Psoas muscle (tissue), 8 donors: ENCODE results near the gene UGT3A2. TPM values are rescaled to one million over a fixed set of nuclear protein-coding genes. Genes with fewer than 3 reads are reported as not detected.
"Not testable (repeated sequence)": the region's sequence is repeated elsewhere in the genome, so short reads cannot be mapped to it uniquely, and the experiment has no call there.

Experiments
- ATAC-seq, 4 donors: fragments of 200-7000 bp; cut with Tn5 transposase; one replicate each; pipeline ENCODE4 v1.9.1; 2020; ENCODE audit warnings: moderate library complexity in 3 of 4, mild to moderate bottlenecking in 2 of 4
- DNase-seq, 2 donors: peaks; one replicate each; pipeline ENCODE4 v3.0.0-alpha.2; 2020
- H3K27ac ChIP-seq: fragments of 200-600 bp; one replicate; pipeline ENCODE4 v1.8.0; 2022
- H3K27me3 ChIP-seq, 3 donors: fragments of 200-600 bp in 1 of 3; one replicate each; pipeline versions ENCODE4 v1.6.1 to v1.8.0; 2013 to 2022; ENCODE audit warnings: low read length in 2 of 3, mild to moderate bottlenecking in 2 of 3, moderate library complexity in 1 of 3; ENCODE audit not compliant: insufficient read depth in 3 of 3
- H3K36me3 ChIP-seq, 2 donors: fragments of 200-600 bp in 1 of 2; one replicate each; pipeline versions ENCODE4 v1.6.1 to v1.8.0; 2013 to 2022; ENCODE audit warnings: low read depth in 1 of 2, mild to moderate bottlenecking in 1 of 2, moderate library complexity in 1 of 2; ENCODE audit not compliant: insufficient read depth in 1 of 2
- H3K4me1 ChIP-seq: fragments of 200-600 bp; one replicate; pipeline ENCODE4 v1.8.0; 2022
- H3K4me3 ChIP-seq: fragments of 200-600 bp; one replicate; pipeline ENCODE4 v1.8.0; 2022; ENCODE audit warnings: mild to moderate bottlenecking
- H3K9me3 ChIP-seq: fragments of 200-600 bp; one replicate; pipeline ENCODE4 v1.8.0; 2022
- WGBS, 3 donors: extraction: QIAGEN DNeasy Blood & Tissue Kit; methylation state at CpG; one replicate each; pipeline versions ENCODE4 v1.1.6 to v1.1.7; 2013; 5-methylcytosine and 5-hydroxymethylcytosine counted together
- intact Hi-C, 2 donors: fragments of 100-400 bp; cut with DNase I; formaldehyde crosslinking; loops; one replicate each; pipeline versions ENCODE4 v1.11.0 to v1.14.2; 2022
- polyA plus RNA-seq, 3 donors: library from polyadenylated mRNA; stranded (reverse); fragments of 200-250 nt; gene quantifications; one replicate each; pipeline ENCODE4 v1.2.3, GENCODE V29; 2013
- total RNA-seq, 4 donors: library from RNA; stranded (reverse); fragmentation: NEBNext Ultra II Directional in 2 of 4; extraction: Animal tissue kit (Norgen Biotek cat#: 25700) in 2 of 4; gene quantifications; one replicate each; pipeline versions ENCODE4 v1.2.1 to v1.2.4, GENCODE V29; 2021 to 2023
- TF ChIP-seq, protein P1 (sequence below): fragments of 200-600 bp; IDR thresholded peaks from one replicate; pipeline ENCODE4 v1.8.0; 2022; ENCODE audit warnings: antibody characterized with exemption
- donor health status: healthy with polysubstance abuse.
- donor health status: DM: no; HTN: no; CAD: no; lungs with moderate emphysema.
- donor health status: Bipolar disorder and iron deficiency.
- donor health status: healthy.
- donor health status: DM: yes; HTN: yes; CAD: no.
- donor health status: DM: no; HTN: no; CAD: no.
- donor health status: DM: no; HTN: no; CAD: no.
- donor health status: DM: yes; HTN: yes; CAD: no.

Gene UGT3A2
- total and polyA plus RNA-seq, 7 donors, result not detected

DNA sequence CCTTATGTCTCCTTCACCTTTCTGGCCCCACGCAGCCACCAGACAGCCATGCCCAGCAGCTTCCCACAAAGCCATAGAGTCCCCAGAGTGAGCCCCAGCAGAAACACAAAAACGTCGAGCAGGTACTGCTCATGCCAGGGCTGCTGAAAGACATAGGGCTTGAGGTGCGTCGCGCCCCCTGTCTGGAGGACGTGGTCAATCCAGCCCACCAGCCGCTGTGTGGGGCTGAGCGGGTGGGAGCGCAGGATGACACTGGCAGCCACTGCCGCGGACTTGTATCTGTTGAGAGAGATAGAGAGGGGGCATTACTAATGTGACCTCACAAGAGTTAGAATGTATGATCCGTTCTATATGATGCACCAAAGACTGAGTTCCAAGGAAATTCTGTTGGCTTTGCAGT lies 31.0 kb downstream of the UGT3A2 start:
- TF ChIP-seq, protein P1, sequence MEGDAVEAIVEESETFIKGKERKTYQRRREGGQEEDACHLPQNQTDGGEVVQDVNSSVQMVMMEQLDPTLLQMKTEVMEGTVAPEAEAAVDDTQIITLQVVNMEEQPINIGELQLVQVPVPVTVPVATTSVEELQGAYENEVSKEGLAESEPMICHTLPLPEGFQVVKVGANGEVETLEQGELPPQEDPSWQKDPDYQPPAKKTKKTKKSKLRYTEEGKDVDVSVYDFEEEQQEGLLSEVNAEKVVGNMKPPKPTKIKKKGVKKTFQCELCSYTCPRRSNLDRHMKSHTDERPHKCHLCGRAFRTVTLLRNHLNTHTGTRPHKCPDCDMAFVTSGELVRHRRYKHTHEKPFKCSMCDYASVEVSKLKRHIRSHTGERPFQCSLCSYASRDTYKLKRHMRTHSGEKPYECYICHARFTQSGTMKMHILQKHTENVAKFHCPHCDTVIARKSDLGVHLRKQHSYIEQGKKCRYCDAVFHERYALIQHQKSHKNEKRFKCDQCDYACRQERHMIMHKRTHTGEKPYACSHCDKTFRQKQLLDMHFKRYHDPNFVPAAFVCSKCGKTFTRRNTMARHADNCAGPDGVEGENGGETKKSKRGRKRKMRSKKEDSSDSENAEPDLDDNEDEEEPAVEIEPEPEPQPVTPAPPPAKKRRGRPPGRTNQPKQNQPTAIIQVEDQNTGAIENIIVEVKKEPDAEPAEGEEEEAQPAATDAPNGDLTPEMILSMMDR, result no peak
- H3K27ac ChIP-seq, result no peak overlapping the region
- no peaks in the 10 kb centered on the region for H3K36me3 ChIP-seq
- H3K4me1 ChIP-seq, result peaks cover 4% of the 10 kb centered on the region
- WGBS, 3 donors, result 89 to 91% (median 89%) methylated on average over 13 of the region's 13 CpGs
- intact Hi-C loops, result no loop called here
- H3K4me3 ChIP-seq, result no peak overlapping the region
- H3K27me3 ChIP-seq, result no peaks in the 10 kb centered on the region
- no peaks in the 10 kb centered on the region for H3K9me3 ChIP-seq
- DNase-seq, result no peak
- ATAC-seq, result no peak

- H3K36me3 ChIP-seq, DNase-seq, ATAC-seq, H3K27me3 ChIP-seq, H3K9me3 ChIP-seq, H3K4me3 ChIP-seq, H3K4me1 ChIP-seq, intact Hi-C loops, H3K27ac ChIP-seq: not testable (repeated sequence)
- 56 to 63% (median 59%) methylated on average over 3 of the region's 3 CpGs for WGBS, 3 donors
Measured at GRCh38 chr5:36034536-36035134, 32.0 kb downstream of the UGT3A2 start.

DNA sequence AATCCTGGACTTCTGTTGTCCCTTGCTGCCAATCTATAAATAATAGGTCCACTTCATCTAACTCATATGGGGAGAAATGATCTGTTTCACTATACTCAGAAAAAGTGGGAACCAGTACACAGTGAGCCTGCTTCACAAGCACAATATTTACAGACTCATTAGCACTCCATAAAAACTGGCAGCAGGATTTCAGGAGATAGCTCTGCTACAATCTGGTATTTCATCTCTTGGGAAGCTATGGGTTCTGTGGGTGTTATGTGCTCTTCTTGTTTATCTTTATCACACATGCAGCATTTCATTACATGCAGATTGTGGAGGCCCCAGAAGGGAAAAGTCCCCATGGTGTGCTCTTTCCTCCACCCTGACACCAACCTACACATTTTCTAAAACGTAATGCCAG lies 33.2 kb downstream of the UGT3A2 start:
- TF ChIP-seq, protein P1, result no peak
- 64 to 92% (median 68%) methylated on average over 1 of the region's 1 CpG for WGBS, 3 donors
- H3K36me3 ChIP-seq, result no peaks in the 10 kb centered on the region
- no peaks in the 10 kb centered on the region for H3K4me1 ChIP-seq
- no peak overlapping the region for H3K27ac ChIP-seq
- DNase-seq (no peak), ATAC-seq (no peak)
- H3K27me3 ChIP-seq, result no peaks in the 10 kb centered on the region
- intact Hi-C loops, result no loop called here
- no peaks in the 10 kb centered on the region for H3K9me3 ChIP-seq
- no peak overlapping the region for H3K4me3 ChIP-seq

- Histone ChIP-seq H3K4me1 (no peaks in the 10 kb centered on the region), H3K27ac (no peak overlapping the region), H3K4me3 (no peak overlapping the region), H3K9me3 (no peaks in the 10 kb centered on the region), H3K36me3 (no peaks in the 10 kb centered on the region), H3K27me3 (no peaks in the 10 kb centered on the region)
- intact Hi-C loops, result no loop called here
- ATAC-seq, result no peak
- TF ChIP-seq, protein P1, result no peak
- DNase-seq, result no peak
Measured at GRCh38 chr5:36033047-36033446, 33.6 kb downstream of the UGT3A2 start.

GRCh38 chr5:36031223-36031622 lies 35.5 kb downstream of the UGT3A2 start:
- TF ChIP-seq, protein P1, result no peak
- Histone ChIP-seq H3K27me3 (no peaks in the 10 kb centered on the region), H3K4me1 (no peaks in the 10 kb centered on the region), H3K4me3 (no peak overlapping the region), H3K9me3 (no peaks in the 10 kb centered on the region), H3K36me3 (no peaks in the 10 kb centered on the region), H3K27ac (no peak overlapping the region)
- intact Hi-C loops, result no loop called here
- WGBS, 3 donors, result 82 to 94% (median 90%) methylated on average over 6 of the region's 6 CpGs
- DNase-seq, result no peak
- no peak for ATAC-seq
